Right lobe of liver (tissue), 6 donors: Measurements from ENCODE around the gene DLK2. TPM values are rescaled to one million over a fixed set of nuclear protein-coding genes. Genes with fewer than 3 reads are reported as not detected.
A peak's percentile ranks its signal among the peaks of the same experiment; 100 is the strongest.

Source experiments
- ATAC-seq, 4 donors: fragments of 200-7000 bp; cut with Tn5 transposase; one replicate each; pipeline ENCODE4 v1.9.1; 2020; ENCODE audit warnings: mild to moderate bottlenecking in 4 of 4, moderate library complexity in 4 of 4
- DNase-seq, 3 donors: peaks; one replicate each; pipeline ENCODE4 v3.0.0-alpha.2; 2020
- H3K27ac ChIP-seq, 3 donors: fragments of 200-600 bp; one replicate each; pipeline ENCODE4 v1.8.0; 2022
- H3K27me3 ChIP-seq, 2 donors: fragments of 200-600 bp; one replicate each; pipeline ENCODE4 v1.8.0; 2022
- H3K36me3 ChIP-seq, 4 donors: fragments of 200-600 bp; sonication (generic) in 1 of 4; one replicate each; pipeline versions ENCODE4 v1.5.1 to v1.8.0; 2017 to 2022; ENCODE audit warnings: control low read depth in 1 of 4
- H3K4me1 ChIP-seq, 4 donors: fragments of 200-600 bp; sonication (generic) in 1 of 4; one replicate each; pipeline versions ENCODE4 v1.5.1 to v1.8.0; 2017 to 2022; ENCODE audit warnings: control low read depth in 1 of 4
- H3K4me3 ChIP-seq, 3 donors: fragments of 200-600 bp; one replicate each; pipeline ENCODE4 v1.8.0; 2022
- H3K9me3 ChIP-seq, 4 donors: fragments of 200-600 bp; sonication (generic) in 1 of 4; one replicate each; pipeline versions ENCODE4 v1.5.1 to v1.8.0; 2017 to 2022; ENCODE audit warnings: control low read depth in 1 of 4
- POLR2A ChIP-seq: fragments of 450-650 bp; IDR thresholded peaks from one replicate; pipeline ENCODE4 v1.6.1; 2017; ENCODE audit warnings: antibody characterized with exemption, mild to moderate bottlenecking
- WGBS: methylation state at CpG from one replicate; pipeline ENCODE4 v1.1.6; 2018; ENCODE audit warnings: low coverage, low lambda C conversion rate; ENCODE audit not compliant: insufficient coverage; ENCODE audit errors: missing lambda C conversion rate; 5-methylcytosine and 5-hydroxymethylcytosine counted together
- intact Hi-C, 2 donors: fragments of 100-400 bp; cut with DNase I; formaldehyde crosslinking; loops; one replicate each; pipeline versions ENCODE4 v1.11.2 to v1.14.1; 2022
- long read RNA-seq: library from polyadenylated mRNA; unstranded; transcript quantifications from one replicate; pipeline ENCODE4 v2.0.0, GENCODE V29; 2019
- total RNA-seq, 6 experiments: library from RNA; depleted of rRNA in 2 of 6; stranded (reverse); fragments of >200 nt in 2 of 6; fragmentation: NEBNext Ultra II Directional in 3 of 6; extraction: Animal tissue kit (Norgen Biotek cat#: 25700) in 3 of 6; gene quantifications; one replicate each; pipeline versions ENCODE4 v1.1.0 to v1.2.4, GENCODE V29; 2016 to 2023
- TF ChIP-seq, protein P1 (sequence below), 4 donors: fragments of 200-600 bp in 3 of 4; fragments of 450-650 bp in 1 of 4; IDR thresholded peaks; one replicate each; pipeline versions ENCODE4 v1.5.1 to v1.8.0; 2016 to 2022; ENCODE audit warnings: antibody characterized with exemption in 4 of 4, mild to moderate bottlenecking in 2 of 4
- donor health status: DM: no; HTN: yes; CAD: no.
- donor health status: DM: no; HTN: no; CAD: no.
- donor health status: DM: no; HTN: no; CAD: no.
- donor health status: DM: no; HTN: yes; CAD: no.
- donor health status: DM: no; HTN: yes; CAD: no.

DLK2 gene, protein sequence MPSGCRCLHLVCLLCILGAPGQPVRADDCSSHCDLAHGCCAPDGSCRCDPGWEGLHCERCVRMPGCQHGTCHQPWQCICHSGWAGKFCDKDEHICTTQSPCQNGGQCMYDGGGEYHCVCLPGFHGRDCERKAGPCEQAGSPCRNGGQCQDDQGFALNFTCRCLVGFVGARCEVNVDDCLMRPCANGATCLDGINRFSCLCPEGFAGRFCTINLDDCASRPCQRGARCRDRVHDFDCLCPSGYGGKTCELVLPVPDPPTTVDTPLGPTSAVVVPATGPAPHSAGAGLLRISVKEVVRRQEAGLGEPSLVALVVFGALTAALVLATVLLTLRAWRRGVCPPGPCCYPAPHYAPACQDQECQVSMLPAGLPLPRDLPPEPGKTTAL
- total RNA-seq = under 1 TPM in 1 of 6 experiments, not detected in 5; 0.13 TPM
- long read RNA-seq = 0 reads

DNA sequence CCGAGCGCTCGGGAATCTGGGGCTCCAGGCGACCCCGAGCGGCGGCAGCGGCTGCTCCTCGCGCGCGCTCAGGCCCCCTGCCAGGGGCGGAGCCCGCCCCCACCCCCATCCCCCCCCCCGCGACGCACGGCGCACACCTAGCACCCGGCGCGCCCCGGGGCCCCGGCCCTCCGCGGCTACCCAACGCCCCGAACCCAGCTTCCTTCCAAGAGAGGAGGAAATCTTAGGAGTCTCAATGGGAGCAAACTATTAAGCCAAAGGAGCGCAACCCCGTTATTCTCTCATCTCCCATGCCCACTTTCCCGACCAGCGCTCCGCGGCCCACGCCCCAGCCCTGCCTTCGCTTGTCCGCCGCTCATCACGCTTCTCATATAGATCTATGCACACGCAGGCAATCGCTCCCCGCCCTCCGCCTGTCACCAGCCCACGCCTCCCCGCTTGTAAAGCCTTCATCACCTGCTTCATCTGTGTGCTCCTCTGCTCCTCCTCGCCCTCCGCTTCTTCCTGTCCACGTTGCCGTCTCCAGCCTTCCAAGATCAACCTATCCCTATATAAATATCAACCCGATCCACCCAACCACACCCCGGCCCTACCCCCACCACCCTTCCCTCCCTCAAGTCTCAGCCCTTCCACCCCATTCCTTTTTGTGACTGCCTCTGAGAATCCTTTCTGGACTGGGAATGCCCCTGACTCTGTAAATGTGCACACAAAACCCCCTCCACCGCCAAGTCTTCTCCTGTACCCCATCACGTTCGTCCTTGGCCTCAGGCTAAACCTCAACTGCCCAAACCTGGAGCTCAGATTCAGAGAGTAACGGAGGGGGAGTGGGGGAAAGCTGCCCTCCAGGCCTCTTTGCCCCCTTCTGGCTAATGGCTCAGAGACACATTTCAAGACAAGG, at the start of gene DLK2:
DLK2 (minus strand) TSS at position 18 of the 898 bp plus-strand sequence. CDS start 723 bp downstream, outside the sequence.
- 4% methylated on average over 27 of the region's 55 CpGs for WGBS
- intact Hi-C loops = no loop called here
- Histone ChIP-seq H3K4me1 (peaks cover 0 to 13% (median 0%) of the 10 kb centered on the region in 4 donors), H3K36me3 (no peaks in the 10 kb centered on the region), H3K27ac (no peak within 1 kb of the TSS), H3K27me3 (peaks cover 0 to 4% of the 10 kb centered on the region in 2 donors), H3K4me3 (peak within 1 kb of the TSS; percentile 33 to 44 (median 39)), H3K9me3 (no peaks in the 10 kb centered on the region)
- DNase-seq (no peak), ATAC-seq (peak in 2 of 4 donors; percentile 4)
- TF ChIP-seq, protein P1, sequence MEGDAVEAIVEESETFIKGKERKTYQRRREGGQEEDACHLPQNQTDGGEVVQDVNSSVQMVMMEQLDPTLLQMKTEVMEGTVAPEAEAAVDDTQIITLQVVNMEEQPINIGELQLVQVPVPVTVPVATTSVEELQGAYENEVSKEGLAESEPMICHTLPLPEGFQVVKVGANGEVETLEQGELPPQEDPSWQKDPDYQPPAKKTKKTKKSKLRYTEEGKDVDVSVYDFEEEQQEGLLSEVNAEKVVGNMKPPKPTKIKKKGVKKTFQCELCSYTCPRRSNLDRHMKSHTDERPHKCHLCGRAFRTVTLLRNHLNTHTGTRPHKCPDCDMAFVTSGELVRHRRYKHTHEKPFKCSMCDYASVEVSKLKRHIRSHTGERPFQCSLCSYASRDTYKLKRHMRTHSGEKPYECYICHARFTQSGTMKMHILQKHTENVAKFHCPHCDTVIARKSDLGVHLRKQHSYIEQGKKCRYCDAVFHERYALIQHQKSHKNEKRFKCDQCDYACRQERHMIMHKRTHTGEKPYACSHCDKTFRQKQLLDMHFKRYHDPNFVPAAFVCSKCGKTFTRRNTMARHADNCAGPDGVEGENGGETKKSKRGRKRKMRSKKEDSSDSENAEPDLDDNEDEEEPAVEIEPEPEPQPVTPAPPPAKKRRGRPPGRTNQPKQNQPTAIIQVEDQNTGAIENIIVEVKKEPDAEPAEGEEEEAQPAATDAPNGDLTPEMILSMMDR (IDR thresholded peaks at IDR 0.05) = no peak
- no peak for TF ChIP-seq POLR2A

DNA sequence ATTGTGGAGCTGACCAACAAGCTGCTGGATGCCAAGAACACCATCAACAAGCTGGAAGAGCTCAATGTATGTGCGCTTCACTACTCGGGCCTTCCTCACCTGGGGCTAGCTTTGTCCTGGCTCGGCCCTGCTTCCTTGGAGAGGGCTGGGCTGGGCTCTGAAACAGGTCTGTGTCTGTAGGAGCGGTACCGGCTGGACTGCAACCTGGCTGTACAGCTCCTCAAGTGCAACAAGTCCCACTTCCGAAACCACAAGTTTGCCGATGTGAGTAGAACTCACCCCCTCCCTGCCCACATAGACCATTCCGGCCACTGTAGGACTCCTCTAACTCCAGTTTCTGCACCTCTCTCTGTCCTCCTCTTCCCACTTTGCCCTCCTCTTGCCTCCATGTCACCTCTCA, 48.1 kb upstream of the DLK2 start:
- no peak for DNase-seq

GRCh38 chr6:43502666-43503065, 47.3 kb upstream of the DLK2 start:
- intact Hi-C loops = no loop called here
- WGBS = 100% methylated on average over 4 of the region's 4 CpGs
- ATAC-seq (no peak), DNase-seq (no peak)
- H3K27ac ChIP-seq = no peak overlapping the region
- H3K36me3 ChIP-seq = peaks cover 0 to 52% (median 9%) of the 10 kb centered on the region in 4 donors
- no peaks in the 10 kb centered on the region for H3K9me3 ChIP-seq
- H3K4me1 ChIP-seq = peaks cover 0 to 17% (median 7%) of the 10 kb centered on the region in 4 donors
- H3K4me3 ChIP-seq = no peak overlapping the region
- H3K27me3 ChIP-seq = no peaks in the 10 kb centered on the region
- TF ChIP-seq, protein P1 (IDR thresholded peaks at IDR 0.05) = no peak
- TF ChIP-seq POLR2A = no peak

More for the DNA sequence above, 48.1 kb upstream of the DLK2 start:
- H3K27ac ChIP-seq = no peak overlapping the region
- intact Hi-C loops = no loop called here
- ATAC-seq = no peak
- H3K27me3 ChIP-seq = no peaks in the 10 kb centered on the region
- no peak overlapping the region for H3K4me3 ChIP-seq
- whole genome bisulfite sequencing = no CpG with 5 or more reads among the region's 8 CpGs
- H3K9me3 ChIP-seq = no peaks in the 10 kb centered on the region
- TF ChIP-seq, protein P1 (IDR thresholded peaks at IDR 0.05) = no peak
- no peak for TF ChIP-seq POLR2A
- peaks cover 0 to 48% (median 9%) of the 10 kb centered on the region in 4 donors for H3K36me3 ChIP-seq
- peaks cover 0 to 17% (median 7%) of the 10 kb centered on the region in 4 donors for H3K4me1 ChIP-seq

- Histone ChIP-seq H3K27ac (no peak overlapping the region), H3K9me3 (no peaks in the 10 kb centered on the region), H3K4me3 (no peak overlapping the region), H3K27me3 (no peaks in the 10 kb centered on the region), H3K36me3 (peaks cover 0 to 53% (median 9%) of the 10 kb centered on the region in 4 donors), H3K4me1 (peaks cover 0 to 13% (median 7%) of the 10 kb centered on the region in 4 donors)
- no peak for TF ChIP-seq POLR2A
- TF ChIP-seq, protein P1 (IDR thresholded peaks at IDR 0.05) = no peak
- 100% methylated on average over 3 of the region's 3 CpGs for WGBS
- DNase-seq = no peak
- intact Hi-C loops = no loop called here
- no peak for ATAC-seq
Observed at GRCh38 chr6:43500921-43501320, 45.6 kb upstream of the DLK2 start.
